ENCODE data around the gene TBR1. TPM values are rescaled to one million over a fixed set of nuclear protein-coding genes. Genes with fewer than 3 reads are reported as not detected.

Gene TBR1
- total RNA-seq, 1 donor from 2014 or later, result 0.08 TPM

GRCh38 chr2:161388146-161388779 is 27.8 kb upstream of the TBR1 start:
- Histone ChIP-seq H3K4me3 (ENCODE audit: low read depth, low read length) (no peak overlapping the region), H3K36me3 (ENCODE audit: control insufficient read depth, insufficient read depth, low read length) (no peaks in the 10 kb centered on the region), H3K27me3 (ENCODE audit: control insufficient read depth, insufficient read depth, low read length) (no peaks in the 10 kb centered on the region)
- DNase-seq (ENCODE audit: low read depth), result no peak
- TF ChIP-seq CTCF (IDR thresholded peaks at IDR 0.05; ENCODE audit: insufficient read depth, low read length, poor library complexity, severe bottlenecking), result no peak

- Histone ChIP-seq H3K27me3 (ENCODE audit: control insufficient read depth, insufficient read depth, low read length) (no peaks in the 10 kb centered on the region), H3K4me3 (ENCODE audit: low read depth, low read length) (no peak overlapping the region), H3K36me3 (ENCODE audit: control insufficient read depth, insufficient read depth, low read length) (no peaks in the 10 kb centered on the region)
- TF ChIP-seq CTCF (IDR thresholded peaks at IDR 0.05; ENCODE audit: insufficient read depth, low read length, poor library complexity, severe bottlenecking), result no peak
- DNase-seq (ENCODE audit: low read depth), result no peak
These were observed 24.2 kb upstream of the TBR1 start for GRCh38 chr2:161391737-161392506.

- Histone ChIP-seq H3K36me3 (ENCODE audit: control insufficient read depth, insufficient read depth, low read length) (no peaks in the 10 kb centered on the region), H3K27me3 (ENCODE audit: control insufficient read depth, insufficient read depth, low read length) (no peaks in the 10 kb centered on the region), H3K4me3 (ENCODE audit: low read depth, low read length) (no peak overlapping the region)
- no peak for DNase-seq (ENCODE audit: low read depth)
- TF ChIP-seq CTCF (IDR thresholded peaks at IDR 0.05; ENCODE audit: insufficient read depth, low read length, poor library complexity, severe bottlenecking), result no peak
These were observed 16.0 kb upstream of the TBR1 start for GRCh38 chr2:161400076-161400475.

GRCh38 chr2:161402297-161402696 is 13.8 kb upstream of the TBR1 start:
- Histone ChIP-seq H3K36me3 (ENCODE audit: control insufficient read depth, insufficient read depth, low read length) (no peaks in the 10 kb centered on the region), H3K27me3 (ENCODE audit: control insufficient read depth, insufficient read depth, low read length) (no peaks in the 10 kb centered on the region), H3K4me3 (ENCODE audit: low read depth, low read length) (no peak overlapping the region)
- TF ChIP-seq CTCF (IDR thresholded peaks at IDR 0.05; ENCODE audit: insufficient read depth, low read length, poor library complexity, severe bottlenecking), result no peak
- no peak for DNase-seq (ENCODE audit: low read depth)

GRCh38 chr2:161406316-161406715 is 9.8 kb upstream of the TBR1 start:
- Histone ChIP-seq H3K27me3 (ENCODE audit: control insufficient read depth, insufficient read depth, low read length) (no peaks in the 10 kb centered on the region), H3K4me3 (ENCODE audit: low read depth, low read length) (no peak overlapping the region), H3K36me3 (ENCODE audit: control insufficient read depth, insufficient read depth, low read length) (no peaks in the 10 kb centered on the region)
- no peak for TF ChIP-seq CTCF (IDR thresholded peaks at IDR 0.05; ENCODE audit: insufficient read depth, low read length, poor library complexity, severe bottlenecking)
- DNase-seq (ENCODE audit: low read depth), result no peak

Measured in kidney epithelial cell (primary cell).